Measurements from ENCODE around the gene XYLT1. TPM values are rescaled to one million over a fixed set of nuclear protein-coding genes. Genes with fewer than 3 reads are reported as not detected.
"Not testable (repeated sequence)": the region's sequence is repeated elsewhere in the genome, so short reads cannot be mapped to it uniquely, and the experiment has no call there.

The XYLT1 gene
- total RNA-seq, 1 experiment from 2014 or later = 0.80 TPM

DNA sequence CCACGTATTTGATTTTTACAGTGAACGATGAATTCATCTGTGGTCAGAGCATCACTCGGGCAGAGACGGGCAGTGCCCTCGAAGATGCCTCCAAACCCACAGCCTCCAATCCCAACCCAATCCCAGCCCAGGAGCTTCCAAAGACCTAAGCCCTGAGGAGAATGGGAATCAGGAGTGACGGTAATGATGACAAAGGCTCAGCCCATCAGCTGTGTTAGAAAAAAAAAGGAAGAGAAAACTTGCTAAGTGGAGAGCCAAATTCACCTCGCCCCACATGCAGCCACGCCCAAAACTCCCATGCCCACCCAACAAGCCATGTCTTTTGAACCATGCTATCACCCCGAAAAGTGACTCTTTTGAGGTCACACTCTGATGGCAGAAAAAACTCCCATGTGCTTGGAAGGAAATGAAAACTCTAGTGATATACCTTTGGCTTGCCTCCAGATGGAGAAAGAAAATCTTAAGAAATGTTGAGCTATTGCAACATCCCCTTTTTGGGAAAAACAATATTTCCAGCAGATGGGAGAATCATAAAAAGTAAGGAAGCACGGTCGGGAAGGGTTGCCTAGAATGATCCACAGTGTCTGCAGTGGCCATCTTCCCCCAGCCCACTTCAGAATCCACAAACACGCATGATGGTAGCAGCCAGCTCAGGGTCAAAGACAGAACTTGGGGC is 37.7 kb downstream of the XYLT1 start:
- DNase-seq (ENCODE audit: low read depth) = no peak

DNA sequence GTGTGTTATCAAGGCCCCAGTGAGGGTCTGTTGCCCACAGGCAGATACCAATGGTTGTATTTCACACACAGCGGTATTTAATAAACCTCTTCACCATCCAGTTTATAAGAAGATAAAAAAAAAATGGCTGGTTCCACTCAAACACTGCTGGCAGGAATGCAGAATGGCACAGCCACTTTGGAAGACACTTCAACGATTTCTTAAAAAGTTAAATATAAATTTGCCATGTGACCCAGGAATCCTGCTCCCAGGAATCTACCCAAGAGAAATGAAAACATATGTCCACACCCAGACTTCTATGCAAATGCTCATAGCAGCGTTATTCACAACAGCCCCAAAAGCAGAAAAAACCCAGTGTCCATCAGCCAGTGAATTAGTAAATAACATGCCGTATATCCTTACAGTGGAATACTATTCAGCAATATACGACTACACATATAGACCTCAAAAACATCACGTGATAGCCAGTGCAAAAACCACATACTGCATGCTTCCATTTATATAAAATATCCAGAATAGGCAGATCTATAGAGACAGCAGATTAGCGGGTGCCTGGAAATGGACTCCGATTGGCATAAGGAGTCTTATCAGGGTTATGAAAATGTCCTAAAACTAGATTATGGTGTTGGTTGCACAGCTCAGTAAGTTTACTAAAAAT is 38.7 kb downstream of the XYLT1 start:
- DNase-seq (ENCODE audit: low read depth) = no peak

DNA sequence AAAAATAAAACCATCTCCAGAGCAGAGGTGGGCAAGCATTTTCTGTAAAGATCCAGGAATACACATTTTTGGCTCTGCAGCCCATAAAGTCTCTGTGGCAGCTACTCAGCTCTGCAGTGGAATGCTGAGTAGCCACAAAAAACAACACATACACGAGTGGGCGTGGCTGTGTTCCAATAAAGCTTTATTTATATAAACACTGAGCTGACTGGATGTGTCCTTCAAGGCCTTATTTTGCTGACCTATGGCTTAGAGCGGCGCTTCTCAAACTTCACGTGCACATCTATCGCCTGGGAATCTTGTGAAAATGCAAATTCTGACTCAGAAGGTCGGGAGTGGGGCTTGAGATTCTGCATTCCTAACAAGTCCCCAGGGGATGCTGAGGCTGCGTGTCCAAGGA is 39.7 kb downstream of the XYLT1 start:
- no peak for DNase-seq (ENCODE audit: low read depth)

DNA sequence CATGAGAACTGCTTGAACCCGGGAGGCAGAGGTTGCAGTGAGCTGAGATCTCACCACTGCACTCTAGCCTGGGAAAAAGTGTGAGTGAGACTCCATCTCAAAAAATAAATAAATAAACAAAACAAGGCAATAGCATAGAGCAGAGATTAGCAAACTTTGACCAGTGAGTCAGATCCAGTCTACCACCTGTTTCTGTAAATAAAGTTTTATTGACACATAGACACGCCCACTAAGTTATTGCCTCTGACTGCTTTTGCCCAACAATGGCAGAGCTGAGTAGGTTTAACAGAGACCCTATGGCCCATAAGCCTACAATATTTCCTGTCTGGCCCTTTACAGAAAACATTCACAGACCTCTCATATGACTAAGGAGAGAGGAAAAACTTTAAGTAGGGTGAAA is 44.3 kb downstream of the XYLT1 start:
- no peak for DNase-seq (ENCODE audit: low read depth)

GRCh38 chr16:17424771-17425170 is 46.0 kb downstream of the XYLT1 start:
- no peak for DNase-seq (ENCODE audit: low read depth)

DNA sequence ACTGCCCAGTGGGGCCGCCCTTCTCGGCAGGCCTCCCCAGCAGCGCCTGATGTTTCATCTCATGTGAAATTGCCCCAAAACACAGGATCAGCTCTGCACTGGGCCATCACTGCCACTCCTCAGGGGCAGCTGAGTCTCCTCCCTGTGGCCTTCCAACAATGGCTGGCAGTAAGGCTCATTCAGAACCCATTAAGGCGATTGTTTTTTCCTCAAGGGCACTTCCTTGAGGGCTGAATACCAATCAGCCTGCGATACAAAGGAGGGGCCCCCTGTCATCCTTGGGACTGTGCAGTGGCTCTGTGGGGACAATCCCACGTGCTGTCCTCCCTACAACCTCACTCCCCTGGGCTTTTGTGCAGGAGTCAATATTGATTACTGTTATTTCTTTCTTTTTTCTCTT is 47.5 kb downstream of the XYLT1 start:
- no peak for DNase-seq (ENCODE audit: low read depth)

DNA sequence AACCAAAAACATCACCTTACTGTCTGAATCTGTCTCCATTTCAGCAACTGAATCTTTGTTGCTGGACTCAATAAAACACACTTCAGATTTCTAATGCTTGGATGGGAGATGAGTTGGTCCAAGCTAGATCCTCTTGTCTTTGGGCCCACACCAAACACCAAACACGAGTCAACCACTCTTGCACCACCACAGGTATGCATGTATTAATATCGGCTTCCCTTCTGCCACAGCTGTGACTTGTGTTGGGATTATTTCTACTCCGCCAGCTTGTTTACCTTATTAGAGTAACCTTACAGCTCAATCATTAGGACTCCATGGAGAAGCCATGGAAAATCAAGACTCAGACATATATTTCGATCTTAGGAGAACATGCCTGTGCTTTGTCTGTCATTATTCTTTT is 49.9 kb downstream of the XYLT1 start:
- DNase-seq (ENCODE audit: low read depth) = no peak

- no peak for DNase-seq (ENCODE audit: low read depth)
Measured at GRCh38 chr16:17419266-17419665, 51.5 kb downstream of the XYLT1 start.

- DNase-seq (ENCODE audit: low read depth) = no peak
Measured at GRCh38 chr16:17417740-17418139, 53.0 kb downstream of the XYLT1 start.

DNA sequence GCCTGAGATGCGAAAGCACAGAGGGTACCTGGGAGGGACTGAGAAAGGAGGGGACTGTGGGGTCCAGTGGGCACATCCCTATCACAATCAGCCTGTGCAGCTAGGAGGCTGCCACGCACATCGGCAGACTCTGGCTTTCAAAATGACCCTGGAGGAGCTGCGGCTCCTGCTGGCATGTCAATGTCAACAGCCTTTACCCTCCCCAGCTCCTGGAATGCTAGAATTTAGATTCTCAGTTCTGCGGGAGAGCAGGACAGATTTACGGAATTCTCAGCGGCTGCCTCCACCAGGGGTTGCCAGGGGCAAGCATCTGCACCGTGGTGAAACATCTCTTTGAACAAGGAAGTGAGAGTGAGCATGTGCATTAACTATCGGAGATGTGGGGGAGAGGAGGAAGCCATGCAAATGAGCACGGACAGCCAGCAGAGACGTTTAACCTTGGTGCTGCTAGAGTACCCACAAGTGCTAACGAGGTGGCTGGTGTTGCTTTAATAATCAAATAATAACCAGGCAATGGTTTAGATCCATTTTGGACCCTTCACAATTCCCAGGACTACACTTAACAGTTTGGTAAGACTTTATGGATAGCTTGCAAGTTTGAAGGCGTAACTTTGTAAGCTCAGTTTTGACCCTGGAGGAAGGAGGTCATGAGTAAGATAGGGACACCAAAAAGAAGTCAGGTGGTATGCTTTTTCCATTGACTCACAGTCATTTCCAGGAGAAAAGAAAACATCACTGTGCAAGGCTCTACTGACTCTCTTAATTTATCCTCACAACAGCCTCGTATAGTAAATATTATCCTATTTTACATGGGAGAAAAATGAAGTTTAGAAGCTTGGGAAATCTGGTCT is 54.1 kb downstream of the XYLT1 start:
- no peak for DNase-seq (ENCODE audit: low read depth)

GRCh38 chr16:17414916-17415315 is 55.8 kb downstream of the XYLT1 start:
- DNase-seq (ENCODE audit: low read depth) = no peak

DNA sequence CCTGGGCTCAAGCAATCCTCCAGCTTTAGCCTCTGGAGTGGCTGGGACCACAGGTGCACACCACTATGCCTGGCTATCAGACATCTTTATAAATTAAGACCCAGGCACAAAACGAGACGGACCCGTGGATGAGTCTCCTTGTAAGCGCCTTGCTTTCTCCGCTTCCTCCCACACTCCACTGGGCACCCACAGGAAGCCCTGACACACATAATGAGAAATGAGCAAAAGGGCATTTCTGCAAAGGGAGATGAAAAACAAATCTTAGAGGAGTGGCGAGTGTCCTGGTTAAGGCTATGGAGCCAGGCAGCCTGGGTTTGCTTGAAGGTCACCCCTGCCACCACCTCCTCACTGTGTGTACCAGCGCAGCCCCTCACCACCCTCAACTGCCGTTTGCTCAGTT is 56.3 kb downstream of the XYLT1 start:
- no peak for DNase-seq (ENCODE audit: low read depth)

GRCh38 chr16:17413508-17413907 is 57.3 kb downstream of the XYLT1 start:
- no peak for DNase-seq (ENCODE audit: low read depth)

- no peak for DNase-seq (ENCODE audit: low read depth)
Measured at GRCh38 chr16:17412791-17413190, 58.0 kb downstream of the XYLT1 start.

DNA sequence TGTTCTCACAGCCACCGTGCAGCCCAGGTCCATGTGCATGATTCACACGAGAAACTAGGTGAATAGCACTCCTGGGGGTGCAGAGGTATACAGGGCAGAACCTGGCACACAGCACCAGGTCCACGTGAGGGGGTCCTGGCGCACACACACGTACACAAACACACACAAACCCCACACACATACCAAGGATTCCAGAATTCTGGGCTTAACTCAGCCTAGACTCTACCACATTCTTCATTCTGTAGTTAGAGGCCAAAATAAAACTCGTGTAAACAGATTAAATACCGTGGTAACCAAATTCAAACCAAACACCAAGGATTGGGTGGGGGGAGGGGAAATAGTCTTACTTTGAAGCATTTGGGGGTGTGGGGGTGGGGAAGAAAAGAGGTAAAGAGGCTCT is 58.5 kb downstream of the XYLT1 start:
- DNase-seq (ENCODE audit: low read depth) = no peak

GRCh38 chr16:17411263-17411662 is 59.5 kb downstream of the XYLT1 start:
- no peak for DNase-seq (ENCODE audit: low read depth)

- DNase-seq (ENCODE audit: low read depth) = not testable (repeated sequence)
Measured at GRCh38 chr16:17410316-17410715, 60.4 kb downstream of the XYLT1 start.

DNA sequence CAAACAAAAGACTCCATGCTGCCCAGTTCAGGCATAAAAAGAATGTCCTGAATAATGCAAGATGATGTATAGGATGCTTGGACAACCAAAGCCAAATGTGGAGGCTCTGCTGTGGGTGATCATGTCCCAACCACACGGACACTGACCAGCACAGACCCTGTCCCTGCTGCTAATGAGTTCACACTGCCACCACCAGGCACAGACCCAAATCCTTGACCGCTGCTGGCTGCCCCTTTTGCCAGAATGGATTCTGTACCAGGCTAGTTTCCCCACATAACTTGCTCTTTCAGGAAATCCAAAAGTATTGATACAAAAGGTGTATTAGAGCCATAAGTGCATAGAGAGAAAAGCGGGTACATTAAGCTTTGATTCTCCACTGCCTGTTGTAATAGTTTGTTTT is 60.9 kb downstream of the XYLT1 start:
- DNase-seq (ENCODE audit: low read depth) = no peak

DNA sequence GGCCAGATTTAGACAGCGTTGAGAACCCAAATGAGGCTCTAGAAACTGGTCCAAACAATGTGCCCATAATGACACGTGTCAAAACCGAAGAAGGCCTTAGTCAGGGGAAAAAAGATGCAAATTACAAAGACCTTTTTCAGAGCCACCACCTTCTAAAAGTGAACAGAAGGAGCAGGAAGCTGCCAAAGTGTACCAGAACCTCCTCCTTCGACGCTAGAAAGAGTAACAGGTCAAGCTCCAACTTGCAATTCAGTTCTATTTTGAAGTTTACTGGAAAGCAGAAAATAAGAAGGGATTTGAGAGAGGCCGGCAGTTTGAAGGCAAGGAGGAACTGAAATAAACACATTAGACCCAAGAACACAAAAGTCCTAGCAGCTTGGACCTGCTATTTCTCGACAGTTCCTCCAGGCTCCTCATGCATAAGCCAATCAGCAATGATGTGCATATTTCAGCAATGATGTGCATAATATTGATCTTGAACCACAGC is 61.8 kb downstream of the XYLT1 start:
- no peak for DNase-seq (ENCODE audit: low read depth)

DNA sequence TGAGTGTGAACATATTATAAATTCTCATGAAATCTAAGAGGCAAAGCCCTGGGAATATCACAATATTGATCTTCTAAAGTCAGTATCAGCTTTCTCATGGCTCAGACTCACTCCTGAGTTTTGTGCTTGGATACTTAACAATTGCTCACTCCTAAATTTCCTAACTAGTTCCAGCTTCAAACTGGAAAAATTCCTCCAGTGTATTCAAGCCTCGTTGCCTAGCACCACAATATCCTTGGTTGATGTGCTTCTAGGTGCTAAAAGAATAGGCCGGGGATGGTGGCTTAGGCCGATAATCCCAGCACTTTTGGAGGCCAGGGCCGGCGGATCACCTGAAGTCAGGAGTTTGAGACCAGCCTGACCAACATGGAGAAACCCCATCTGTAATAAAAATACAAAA is 62.5 kb downstream of the XYLT1 start:
- no peak for DNase-seq (ENCODE audit: low read depth)

GRCh38 chr16:17407321-17407720 is 63.4 kb downstream of the XYLT1 start:
- no peak for DNase-seq (ENCODE audit: low read depth)

Data from HT1080 (cell line).